GM10248 (cell line): ENCODE measurements around the gene SPOCK3.

Experiments used
- CTCF ChIA-PET: fragments of 300-600 bp; sonication (Branson Sonifier 250); formaldehyde crosslinking; extraction: SDS; loops from one replicate; lab custom pipeline; 2021; ENCODE audit warnings: antibody characterized with exemption; lab: Yijun Ruan, JAX
- POLR2A ChIA-PET: fragments of 350-650 bp; sonication (Branson Sonifier 250); formaldehyde crosslinking; extraction: SDS; loops from one replicate; lab custom pipeline; 2020; ENCODE audit warnings: antibody characterized with exemption; lab: Yijun Ruan, JAX
- DNase-seq: peaks from one replicate; pipeline ENCODE4 v3.0.0; 2012; ENCODE audit errors: extremely low spot score
- TF ChIP-seq, protein P1 (sequence below): IDR thresholded peaks from 2 replicates; pipeline ENCODE4 v1.5.1; 2012; ENCODE audit warnings: mild to moderate bottlenecking, low read depth; ENCODE audit errors: extremely low read depth, missing control alignments, control extremely low read depth

Gene SPOCK3

DNA sequence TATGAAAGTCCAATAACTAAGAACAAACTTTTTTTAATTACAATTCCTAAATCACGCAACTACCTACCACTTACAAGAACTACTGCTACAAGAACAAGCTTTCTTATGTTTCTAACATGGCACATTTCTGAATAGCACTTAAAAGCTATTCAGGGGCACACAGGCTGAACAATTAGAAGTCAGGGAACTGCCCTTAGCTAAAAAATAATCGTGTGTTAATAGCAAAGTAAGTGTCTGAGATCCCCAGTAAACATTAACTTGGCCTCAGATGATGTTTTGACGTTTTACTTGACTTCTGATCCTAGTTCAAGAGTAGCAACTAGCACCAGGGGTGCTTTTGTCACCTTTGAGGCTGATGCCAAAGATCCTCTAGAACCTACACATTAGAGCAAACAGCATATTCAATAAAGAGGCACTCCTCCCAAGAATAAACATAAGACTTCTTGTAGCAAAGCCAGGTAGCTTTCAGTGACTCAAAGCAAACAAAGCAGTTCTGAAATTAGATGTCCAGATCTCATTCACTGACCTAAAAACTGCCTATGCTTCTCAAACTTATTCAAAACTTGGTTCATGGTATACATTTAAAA lies 16.2 kb downstream of the SPOCK3 start:
- no peak for DNase-seq
- ChIA-PET CTCF (interaction anchor here (1.5 kb wide), 1 partner anchor 9 kb away, joined by 4 read pairs; no protein-coding TSS in a partner anchor), POLR2A (no interaction called here)
- TF ChIP-seq, protein P1, sequence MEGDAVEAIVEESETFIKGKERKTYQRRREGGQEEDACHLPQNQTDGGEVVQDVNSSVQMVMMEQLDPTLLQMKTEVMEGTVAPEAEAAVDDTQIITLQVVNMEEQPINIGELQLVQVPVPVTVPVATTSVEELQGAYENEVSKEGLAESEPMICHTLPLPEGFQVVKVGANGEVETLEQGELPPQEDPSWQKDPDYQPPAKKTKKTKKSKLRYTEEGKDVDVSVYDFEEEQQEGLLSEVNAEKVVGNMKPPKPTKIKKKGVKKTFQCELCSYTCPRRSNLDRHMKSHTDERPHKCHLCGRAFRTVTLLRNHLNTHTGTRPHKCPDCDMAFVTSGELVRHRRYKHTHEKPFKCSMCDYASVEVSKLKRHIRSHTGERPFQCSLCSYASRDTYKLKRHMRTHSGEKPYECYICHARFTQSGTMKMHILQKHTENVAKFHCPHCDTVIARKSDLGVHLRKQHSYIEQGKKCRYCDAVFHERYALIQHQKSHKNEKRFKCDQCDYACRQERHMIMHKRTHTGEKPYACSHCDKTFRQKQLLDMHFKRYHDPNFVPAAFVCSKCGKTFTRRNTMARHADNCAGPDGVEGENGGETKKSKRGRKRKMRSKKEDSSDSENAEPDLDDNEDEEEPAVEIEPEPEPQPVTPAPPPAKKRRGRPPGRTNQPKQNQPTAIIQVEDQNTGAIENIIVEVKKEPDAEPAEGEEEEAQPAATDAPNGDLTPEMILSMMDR, result no peak

DNA sequence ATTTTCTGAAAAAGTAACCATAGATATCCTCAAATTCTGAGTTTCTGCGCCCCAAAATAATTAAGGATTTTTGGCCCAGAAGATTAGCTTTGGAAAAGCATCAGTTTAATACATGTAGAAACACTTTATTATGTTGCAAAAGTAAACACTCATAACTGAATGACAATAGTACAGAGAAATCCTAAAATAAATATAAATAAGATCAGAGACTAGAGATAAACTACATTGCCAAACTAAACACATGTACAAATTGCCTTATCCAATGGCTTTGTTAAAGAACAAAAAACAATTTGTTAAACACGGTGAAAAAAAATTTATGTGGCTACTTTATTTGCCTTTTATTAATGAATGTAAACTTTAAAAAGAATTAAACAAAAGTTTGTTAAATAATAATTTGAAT lies 17.5 kb downstream of the SPOCK3 start:
- POLR2A ChIA-PET, result no interaction called here
- CTCF ChIA-PET, result no interaction called here
- DNase-seq, result no peak
- TF ChIP-seq, protein P1, result no peak

DNA sequence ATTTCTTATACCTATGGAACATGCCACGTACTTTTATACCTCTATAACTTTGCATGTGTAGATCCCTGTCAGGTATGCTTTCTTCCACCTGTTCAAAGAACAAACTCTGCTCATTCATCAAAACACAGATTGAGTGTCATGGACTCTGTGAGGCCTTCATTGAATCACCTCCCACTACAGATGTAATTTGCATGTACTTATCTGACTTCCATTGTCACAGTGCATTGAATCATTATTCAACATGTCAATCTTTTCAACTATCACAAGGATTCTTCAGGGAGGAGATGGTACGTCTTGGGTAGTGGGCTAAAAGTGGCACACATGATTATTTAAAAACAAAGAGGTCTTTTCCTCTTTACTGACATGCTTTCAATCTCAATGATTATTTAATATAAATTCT lies 24.1 kb downstream of the SPOCK3 start:
- ChIA-PET POLR2A (no interaction called here), CTCF (no interaction called here)
- TF ChIP-seq, protein P1, result no peak
- no peak for DNase-seq

DNA sequence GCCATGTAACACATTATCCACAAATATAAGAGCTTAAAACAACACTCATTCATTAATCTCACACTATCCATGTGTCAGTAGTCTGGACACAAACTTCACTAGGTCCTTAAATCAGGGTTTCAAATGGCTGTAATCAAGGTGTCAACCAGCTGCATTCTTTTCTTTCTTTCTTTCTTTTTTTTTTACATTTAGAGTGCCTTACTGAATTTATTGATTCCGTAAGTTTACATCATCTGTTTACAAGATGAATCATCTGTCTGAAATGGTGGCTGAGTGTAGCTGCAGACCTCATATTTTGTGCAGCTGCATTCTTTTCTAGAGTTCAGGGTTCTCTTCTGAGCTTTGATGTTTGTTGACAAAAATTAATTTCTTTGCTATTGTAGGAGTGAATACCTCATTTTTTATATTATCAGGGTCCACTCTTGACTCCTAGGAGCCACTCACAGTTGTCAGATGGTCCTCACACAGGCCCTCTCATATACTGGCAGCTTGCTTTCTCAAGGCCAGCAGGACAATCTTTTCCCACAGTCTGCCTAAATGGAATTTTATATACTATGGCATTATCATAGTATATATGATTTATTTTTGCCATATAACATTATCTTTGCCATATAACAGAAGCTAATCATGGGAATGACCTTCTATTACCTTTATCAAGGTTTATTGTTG lies 37.8 kb downstream of the SPOCK3 start:
- ChIA-PET CTCF (interaction anchor here (1.0 to 1.2 kb wide), 2 partner anchors 12 to 19 kb away, joined by 3 to 4 read pairs; no protein-coding TSS in a partner anchor), POLR2A (no interaction called here)
- TF ChIP-seq, protein P1, result no peak

DNA sequence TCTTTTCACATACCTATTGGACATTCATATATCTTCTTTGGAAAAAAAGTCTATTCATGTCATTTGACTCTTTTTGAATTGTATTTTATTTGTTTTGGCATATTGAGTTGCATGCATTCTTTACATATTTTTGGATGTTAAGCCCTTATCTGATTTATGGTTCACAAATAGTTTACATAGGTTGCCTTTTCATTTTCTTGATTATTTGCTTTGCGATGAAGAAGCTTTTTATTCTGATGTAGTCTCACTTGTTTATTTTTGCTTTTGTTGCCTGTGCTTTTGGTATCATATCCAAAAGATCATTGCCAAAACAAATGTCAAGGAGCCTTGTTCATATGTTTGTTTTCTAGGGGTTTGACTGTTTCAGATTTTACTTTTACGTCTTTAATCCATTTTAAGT lies 43.9 kb downstream of the SPOCK3 start:
- ChIA-PET CTCF (no interaction called here), POLR2A (no interaction called here)
- no peak for DNase-seq
- TF ChIP-seq, protein P1, result no peak

More for the DNA sequence above, 37.8 kb downstream of the SPOCK3 start:
- DNase-seq, result no peak

DNA sequence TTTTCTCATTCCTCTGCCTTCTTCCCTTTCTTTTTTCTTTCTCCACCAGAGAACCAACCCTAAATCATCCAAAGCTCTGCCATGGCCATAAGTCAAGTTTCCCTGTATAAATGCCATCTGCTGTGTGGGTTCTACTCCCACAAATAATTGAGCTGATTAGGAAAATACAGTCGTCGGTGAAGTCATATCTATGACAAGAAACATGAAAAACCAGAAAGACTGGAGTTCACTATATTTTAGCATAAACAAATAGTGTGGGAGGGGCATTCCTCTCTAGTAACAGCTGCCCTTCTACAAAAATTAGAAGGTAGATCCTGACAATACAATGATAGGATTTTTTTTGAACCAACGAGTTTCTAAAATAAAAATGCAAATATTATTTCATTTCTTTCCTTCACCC lies 48.8 kb downstream of the SPOCK3 start:
- ChIA-PET CTCF (no interaction called here), POLR2A (no interaction called here)
- TF ChIP-seq, protein P1, result no peak
- DNase-seq, result no peak
